H54 (cell line): ENCODE results near the gene FAF1.

Experiments
- DNase-seq: peaks from one replicate; pipeline ENCODE4 v3.0.0; 2011; ENCODE audit warnings: low spot score, mixed read lengths; ENCODE audit not compliant: insufficient read length
- FAIRE-seq: peaks from 3 replicates; lab custom pipeline; 2011; peaks lifted over from hg19 to GRCh38; lab: Jason Lieb, UNC
- POLR2A ChIP-seq: IDR thresholded peaks from 2 replicates; pipeline ENCODE4 v1.6.1; 2011; ENCODE audit warnings: low read depth, mild to moderate bottlenecking, low read length

FAF1 gene

GRCh38 chr1:50983219-50983802 lies 23.2 kb upstream of the FAF1 start:
- peak; percentile 30 for FAIRE-seq
- no peak for DNase-seq

DNA sequence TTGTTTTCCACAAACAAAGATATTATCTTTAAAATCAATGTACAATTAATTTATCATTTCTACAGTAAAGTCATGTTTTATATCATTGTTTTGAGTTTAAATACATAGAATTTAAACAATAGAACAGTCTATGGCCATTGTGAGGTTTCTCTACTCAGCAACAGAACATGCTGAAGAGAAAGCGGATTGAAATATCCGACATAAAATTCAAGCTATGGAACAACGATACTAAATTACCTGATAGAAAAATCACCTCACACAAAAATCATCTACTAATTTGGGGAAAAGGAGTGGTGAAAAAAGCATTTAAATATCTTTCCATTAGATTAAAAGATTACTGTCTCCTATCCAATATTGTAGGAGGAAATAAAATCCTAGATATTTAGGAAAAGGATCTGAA lies 22.5 kb upstream of the FAF1 start:
- no peak for TF ChIP-seq POLR2A
- FAIRE-seq (peak; percentile 11), DNase-seq (no peak)

More at GRCh38 chr1:50983219-50983802, 23.2 kb upstream of the FAF1 start:
- no peak for TF ChIP-seq POLR2A

DNA sequence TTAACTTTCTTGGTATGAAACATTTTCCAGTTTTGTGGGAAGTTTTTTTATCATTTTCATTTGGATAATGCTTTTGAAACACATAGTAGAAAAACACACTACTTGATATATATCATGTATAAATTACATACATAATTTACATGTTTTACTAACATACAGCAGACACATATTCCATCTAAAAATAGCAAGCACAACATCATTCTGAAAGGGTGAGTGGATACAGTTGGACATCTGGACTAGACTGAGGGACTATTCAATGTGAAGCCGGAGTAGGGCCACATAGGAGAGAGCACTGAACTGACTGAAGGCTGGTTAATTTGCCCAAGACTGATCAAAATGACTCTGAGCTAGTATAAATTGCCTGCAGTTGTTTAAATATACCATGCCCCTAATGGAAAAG lies 21.7 kb upstream of the FAF1 start:
- no peak for DNase-seq
- peak; percentile 68 for FAIRE-seq
- no peak for TF ChIP-seq POLR2A

DNA sequence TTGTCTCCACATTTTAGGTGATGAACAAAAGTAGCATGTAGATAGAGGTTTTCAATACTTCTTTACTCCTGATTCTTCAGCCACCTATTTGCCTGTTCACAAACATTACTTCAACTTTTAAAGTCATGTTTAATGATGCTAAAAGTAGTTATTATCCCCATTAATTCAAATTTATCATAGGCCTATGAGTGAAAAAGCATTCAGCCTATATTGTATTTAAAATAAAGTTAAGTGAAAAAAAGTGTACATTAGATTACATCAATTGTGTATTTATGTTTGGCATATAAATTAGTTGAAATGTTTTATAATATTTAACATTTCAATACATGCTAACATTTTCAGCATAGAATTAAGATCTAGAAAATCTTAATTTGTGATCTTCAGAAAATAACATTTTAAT lies 20.4 kb upstream of the FAF1 start:
- DNase-seq (no peak), FAIRE-seq (no peak)
- no peak for TF ChIP-seq POLR2A

GRCh38 chr1:50979937-50980336 lies 19.9 kb upstream of the FAF1 start:
- FAIRE-seq, result no peak
- TF ChIP-seq POLR2A, result no peak
- DNase-seq, result no peak

- DNase-seq (no peak), FAIRE-seq (peak; percentile 88)
- no peak for TF ChIP-seq POLR2A
Observed at GRCh38 chr1:50978852-50979781, 19.1 kb upstream of the FAF1 start.

DNA sequence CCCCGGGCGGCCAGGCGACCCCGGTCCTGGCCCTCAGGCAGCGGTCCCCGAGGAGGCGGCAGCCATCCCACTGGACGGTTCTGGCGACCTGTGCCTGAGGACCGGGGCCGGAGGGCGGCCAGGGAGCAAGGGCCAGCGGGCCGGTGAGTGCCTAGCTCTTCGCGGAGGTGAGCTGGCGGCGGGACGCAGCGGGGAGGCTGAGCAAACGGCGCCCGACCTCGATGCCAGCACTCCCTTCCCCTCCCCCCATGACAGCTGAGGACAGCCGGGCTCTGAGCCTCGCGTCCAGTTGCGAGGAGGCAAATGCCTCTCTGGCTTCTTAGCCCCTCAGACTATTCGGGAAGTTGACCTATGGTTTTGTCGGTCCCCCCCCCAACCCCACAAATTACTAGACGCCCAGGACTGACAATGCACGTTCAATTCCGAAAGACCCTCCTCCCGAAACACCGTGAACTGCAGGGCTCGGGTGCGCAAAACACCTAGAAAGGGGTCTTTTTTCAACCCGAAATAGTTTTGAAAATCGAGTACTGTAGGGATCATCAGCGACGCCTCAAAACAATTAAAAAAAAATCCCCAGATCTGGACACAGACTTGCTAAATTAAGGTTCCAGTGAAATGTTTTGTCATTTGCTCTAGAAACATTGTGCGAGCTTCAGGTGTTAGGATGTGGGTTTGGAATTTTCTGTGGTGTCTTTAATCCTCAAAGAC lies 18.2 kb upstream of the FAF1 start:
- DNase-seq, result peak; percentile 61
- peak; percentile 20 for FAIRE-seq
- no peak; the same call in 1 of the 2 replicates for TF ChIP-seq POLR2A

GRCh38 chr1:50977575-50978143 lies 17.6 kb upstream of the FAF1 start:
- DNase-seq, result no peak
- no peak for FAIRE-seq
- TF ChIP-seq POLR2A, result no peak

DNA sequence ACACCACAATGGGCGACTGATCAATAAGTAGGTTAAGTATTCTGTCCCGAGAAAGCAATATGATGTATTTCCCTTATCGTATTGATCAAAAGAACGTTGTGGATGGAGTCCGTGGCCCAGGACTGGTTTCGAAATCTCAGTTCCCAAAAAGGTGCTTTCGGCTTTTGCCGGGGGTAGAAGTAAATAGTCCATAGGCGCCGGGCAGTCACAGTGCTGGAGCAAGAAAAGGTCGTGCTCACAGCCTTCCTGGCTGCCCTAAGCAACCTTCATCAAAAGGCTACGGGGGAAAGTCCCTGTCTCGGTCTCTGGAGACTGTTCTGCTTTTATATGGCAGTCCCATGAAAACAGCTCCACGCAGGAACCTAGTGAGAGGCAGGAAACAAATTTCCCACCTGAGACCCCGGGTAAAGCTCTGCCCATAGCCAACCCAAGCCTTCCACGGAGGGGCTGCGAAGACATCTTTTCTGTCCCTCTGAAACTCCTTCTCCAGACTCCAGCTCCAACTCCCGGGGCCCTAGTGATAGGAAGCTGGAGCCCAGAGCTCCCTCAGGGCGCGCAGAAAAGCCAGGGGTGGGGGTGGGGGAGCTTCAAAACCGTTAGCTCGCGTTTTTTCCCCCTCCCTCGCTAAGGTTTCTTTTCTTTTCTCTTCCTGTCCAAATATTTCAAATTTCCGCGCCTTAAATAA lies 17.0 kb upstream of the FAF1 start:
- DNase-seq (no peak), FAIRE-seq (peak; percentile 11)

GRCh38 chr1:50976111-50976889 lies 16.2 kb upstream of the FAF1 start:
- no peak for TF ChIP-seq POLR2A
- DNase-seq, result no peak
- peak; percentile 88 for FAIRE-seq

More for the DNA sequence above, 17.0 kb upstream of the FAF1 start:
- no peak for TF ChIP-seq POLR2A

DNA sequence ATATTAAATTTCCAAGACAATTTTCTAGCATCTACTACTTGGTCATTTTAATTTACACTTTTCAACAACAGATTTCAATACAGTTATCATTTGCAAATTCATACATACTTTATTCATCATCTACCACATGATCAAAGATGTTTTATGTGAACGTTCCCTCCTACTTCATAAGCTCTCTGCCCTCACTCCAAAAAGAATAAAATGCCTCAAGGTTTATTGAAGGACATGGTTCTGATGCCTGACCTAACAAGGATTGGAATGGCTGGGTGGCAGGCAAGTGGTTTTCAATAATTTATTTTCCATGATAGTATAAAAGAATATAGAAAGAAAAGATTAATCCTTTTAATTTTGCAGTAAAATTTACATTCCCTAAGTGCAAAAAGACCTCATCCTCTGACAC lies 15.4 kb upstream of the FAF1 start:
- DNase-seq, result no peak
- no peak for FAIRE-seq

GRCh38 chr1:50974618-50974935 lies 14.5 kb upstream of the FAF1 start:
- no peak for TF ChIP-seq POLR2A
- no peak for DNase-seq
- FAIRE-seq, result no peak

More for the DNA sequence above, 15.4 kb upstream of the FAF1 start:
- no peak for TF ChIP-seq POLR2A
